H9 (cell line): ENCODE measurements around the gene RPL38. TPM values are rescaled to one million over a fixed set of nuclear protein-coding genes. Genes with fewer than 3 reads are reported as not detected.

Experiments
- DNase-seq: peaks from one replicate; pipeline ENCODE4 v3.0.0-alpha.2; 2017
- H2AFZ ChIP-seq: one replicate; pipeline ENCODE4 v1.6.1; 2013; ENCODE audit warnings: mild to moderate bottlenecking, low read length, control low read depth, moderate library complexity
- H2AK5ac ChIP-seq: 2 replicates; pipeline ENCODE4 v1.6.1; 2013; ENCODE audit warnings: low read length, control low read depth, mixed read lengths; ENCODE audit not compliant: insufficient read length
- H2BK120ac ChIP-seq: one replicate; pipeline ENCODE4 v1.6.1; 2013; ENCODE audit warnings: low read depth, mild to moderate bottlenecking, low read length, control low read depth, inconsistent platforms; ENCODE audit not compliant: poor library complexity, severe bottlenecking
- H2BK12ac ChIP-seq: 2 replicates; pipeline ENCODE4 v1.6.1; 2013; ENCODE audit warnings: low read length, control low read depth, mixed read lengths, low read depth; ENCODE audit not compliant: insufficient read length
- H2BK15ac ChIP-seq: 2 replicates; pipeline ENCODE4 v1.6.1; 2013; ENCODE audit warnings: low read depth, low read length, control low read depth
- H2BK20ac ChIP-seq: one replicate; pipeline ENCODE4 v1.6.1; 2013; ENCODE audit warnings: low read depth, mild to moderate bottlenecking, low read length, control low read depth, inconsistent platforms; ENCODE audit not compliant: poor library complexity, severe bottlenecking
- H2BK5ac ChIP-seq: 2 replicates; pipeline ENCODE4 v1.6.1; 2013; ENCODE audit warnings: low read length, control low read depth, mixed read lengths; ENCODE audit not compliant: insufficient read length
- H3K14ac ChIP-seq: 2 replicates; pipeline ENCODE4 v1.6.1; 2013; ENCODE audit warnings: low read length, control low read depth; ENCODE audit not compliant: insufficient read depth
- H3K18ac ChIP-seq: 2 replicates; pipeline ENCODE4 v1.6.1; 2013; ENCODE audit warnings: low read depth, mild to moderate bottlenecking, mixed read lengths, low read length, control low read depth; ENCODE audit not compliant: insufficient read length
- H3K23ac ChIP-seq: 2 replicates; pipeline ENCODE4 v1.6.1; 2013; ENCODE audit warnings: low read length, control low read depth, mixed read lengths, low read depth; ENCODE audit not compliant: insufficient read length
- H3K23me2 ChIP-seq: 2 replicates; pipeline ENCODE4 v1.6.1; 2013; ENCODE audit warnings: low read depth, mild to moderate bottlenecking, mixed read lengths, low read length, control low read depth; ENCODE audit not compliant: insufficient read length, poor library complexity, severe bottlenecking
- H3K27ac ChIP-seq: 2 replicates; pipeline ENCODE4 v1.5.1; 2013; ENCODE audit warnings: low read length, control low read depth, mixed read lengths, low read depth; ENCODE audit not compliant: insufficient read length
- H3K27me3 ChIP-seq: 2 replicates; pipeline ENCODE4 v1.6.1; 2013; ENCODE audit warnings: low read length, control low read depth, inconsistent platforms; ENCODE audit not compliant: insufficient read depth
- H3K4ac ChIP-seq: 2 replicates; pipeline ENCODE4 v1.6.1; 2013; ENCODE audit warnings: low read depth, mild to moderate bottlenecking, control low read depth, inconsistent platforms, low read length, moderate library complexity
- H3K4me1 ChIP-seq: 2 replicates; pipeline ENCODE4 v1.6.1; 2013; ENCODE audit warnings: low read length, control low read depth, inconsistent platforms; ENCODE audit not compliant: insufficient read depth
- H3K4me2 ChIP-seq: 2 replicates; pipeline ENCODE4 v1.6.1; 2013; ENCODE audit warnings: low read length, control low read depth, mixed read lengths; ENCODE audit not compliant: insufficient read length, insufficient read depth
- H3K56ac ChIP-seq: 2 replicates; pipeline ENCODE4 v1.6.1; 2013; ENCODE audit warnings: low read depth, mild to moderate bottlenecking, mixed read lengths, low read length, control low read depth; ENCODE audit not compliant: insufficient read length
- H3K79me1 ChIP-seq: 2 replicates; pipeline ENCODE4 v1.6.1; 2013; ENCODE audit warnings: low read depth, mild to moderate bottlenecking, moderate library complexity, low read length, control low read depth, inconsistent platforms; ENCODE audit not compliant: insufficient read depth, poor library complexity, severe bottlenecking
- H3K79me2 ChIP-seq: 2 replicates; pipeline ENCODE4 v1.6.1; 2013; ENCODE audit warnings: low read length, control low read depth, inconsistent platforms; ENCODE audit not compliant: insufficient read depth
- H3K9ac ChIP-seq: 2 replicates; pipeline ENCODE4 v1.6.1; 2013; ENCODE audit warnings: low read length, control low read depth, mixed read lengths; ENCODE audit not compliant: insufficient read length; ENCODE audit errors: extremely low read depth
- H3K9me3 ChIP-seq: one replicate; pipeline ENCODE4 v1.6.1; 2013; ENCODE audit warnings: low read depth, low read length, inconsistent platforms; ENCODE audit not compliant: control insufficient read depth
- H3T11ph ChIP-seq: one replicate; pipeline ENCODE4 v1.6.1; 2013; ENCODE audit warnings: mild to moderate bottlenecking, low read length, control low read depth, inconsistent platforms
- H4K20me1 ChIP-seq: one replicate; pipeline ENCODE4 v1.6.1; 2013; ENCODE audit not compliant: control insufficient read depth, insufficient read length, insufficient read depth
- H4K5ac ChIP-seq: 2 replicates; pipeline ENCODE4 v1.6.1; 2013; ENCODE audit warnings: low read depth, mild to moderate bottlenecking, mixed read lengths, low read length, control low read depth; ENCODE audit not compliant: insufficient read length
- H4K8ac ChIP-seq: replicated peaks from 2 replicates; pipeline ENCODE4 v1.6.1; 2013; ENCODE audit warnings: low read length, control low read depth, mixed read lengths, low read depth; ENCODE audit not compliant: insufficient read length
- H4K91ac ChIP-seq: 2 replicates; pipeline ENCODE4 v1.6.1; 2013; ENCODE audit warnings: low read depth, mild to moderate bottlenecking, moderate library complexity, mixed read lengths, low read length, control low read depth; ENCODE audit not compliant: insufficient read length
- H3K27ac Mint-ChIP-seq, 3 experiments: 2 replicates in 2 of 3; 3 replicates in 1 of 3; pipeline ENCODE4 v1.8.0; 2020 to 2021; ENCODE audit warnings: mixed read lengths in 3 of 3, mild to moderate bottlenecking in 1 of 3, moderate library complexity in 1 of 3
- H3K27me3 Mint-ChIP-seq: 2 replicates; pipeline ENCODE4 v1.8.0; 2021; ENCODE audit warnings: low read depth, mild to moderate bottlenecking, moderate library complexity, mixed read lengths
- H3K36me3 Mint-ChIP-seq, 3 experiments: 2 replicates in 2 of 3; 3 replicates in 1 of 3; pipeline ENCODE4 v1.8.0; 2020 to 2021; ENCODE audit warnings: low read depth in 3 of 3, mixed read lengths in 3 of 3; ENCODE audit not compliant: insufficient read depth in 1 of 3
- H3K4me1 Mint-ChIP-seq, 2 experiments: 2 replicates each; pipeline ENCODE4 v1.8.0; 2020; ENCODE audit warnings: mixed read lengths in 2 of 2
- H3K4me3 Mint-ChIP-seq, 2 experiments: 2 replicates in 1 of 2; 3 replicates in 1 of 2; pipeline ENCODE4 v1.8.0; 2020 to 2021; ENCODE audit warnings: mild to moderate bottlenecking in 2 of 2, mixed read lengths in 2 of 2, moderate library complexity in 1 of 2
- H3K9me3 Mint-ChIP-seq, 2 experiments: 2 replicates in 1 of 2; 3 replicates in 1 of 2; pipeline ENCODE4 v1.8.0; 2020; ENCODE audit warnings: mild to moderate bottlenecking in 2 of 2, mixed read lengths in 2 of 2, moderate library complexity in 1 of 2
- WGBS: extraction: QIAGEN DNeasy Blood & Tissue Kit; methylation state at CpG from one replicate; pipeline ENCODE4 v1.1.7; 2013; ENCODE audit warnings: missing lambda C conversion rate, low lambda C conversion rate, mixed read lengths; ENCODE audit not compliant: insufficient read length; ENCODE audit errors: extremely low coverage; 5-methylcytosine and 5-hydroxymethylcytosine counted together
- total RNA-seq: library from RNA; stranded (reverse); gene quantifications from 2 replicates; pipeline ENCODE4 v1.2.1, GENCODE V29; 2021
- TF ChIP-seq, protein P1 (sequence below): fragments of 200-600 bp; sonication (generic); conservative IDR thresholded peaks from 3 replicates; pipeline ENCODE4 v1.8.0; 2021; ENCODE audit warnings: antibody characterized with exemption, mild to moderate bottlenecking

RPL38 gene
- total RNA-seq, 1 experiment from 2014 or later: 1,358 TPM

DNA sequence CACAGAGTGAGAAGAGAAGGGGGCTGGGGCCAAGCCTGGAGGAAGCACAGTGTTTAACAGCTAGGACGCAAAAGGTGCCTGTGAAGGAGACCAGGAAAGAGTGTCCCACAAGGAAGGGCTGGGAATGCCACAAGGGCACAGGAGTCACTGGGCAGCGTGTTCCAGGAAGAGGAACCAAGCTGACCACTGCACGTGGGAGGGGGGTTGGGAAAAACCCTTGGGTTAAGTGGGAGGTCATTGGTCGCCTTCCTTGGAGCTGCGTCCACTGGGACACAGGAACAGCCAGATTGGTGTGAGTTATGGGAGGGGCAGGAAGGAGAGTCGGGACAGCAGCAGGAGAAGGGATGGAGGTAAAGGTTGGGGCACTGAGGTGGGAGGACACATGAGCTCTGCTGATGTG lies 22.8 kb downstream of the RPL38 start:
- H3K18ac ChIP-seq: no peak overlapping the region
- H2AFZ ChIP-seq: no peak overlapping the region
- no peak overlapping the region for H3K27ac ChIP-seq
- H3K79me2 ChIP-seq: no peaks in the 10 kb centered on the region
- H3K4me2 ChIP-seq: no peak overlapping the region
- no peaks in the 10 kb centered on the region for H4K20me1 ChIP-seq
- no peak overlapping the region for H3K9ac ChIP-seq
- no peak overlapping the region for H2BK20ac ChIP-seq
- Mint-ChIP-seq H3K36me3 (no peaks in the 10 kb centered on the region), H3K4me1 (peaks cover 8 to 11% of the 10 kb centered on the region in 2 experiments), H3K27ac (peak overlapping the region in 1 of 3 experiments; percentile 86; a peak in 3 of 7 replicates), H3K9me3 (no peaks in the 10 kb centered on the region), H3K4me3 (peak overlapping the region in 1 of 2 experiments; percentile 41; a peak in 1 of 5 replicates), H3K27me3 (peaks cover 4% of the 10 kb centered on the region)
- H3K9me3 ChIP-seq: no peaks in the 10 kb centered on the region
- H3K27me3 ChIP-seq: no peaks in the 10 kb centered on the region
- no peaks in the 10 kb centered on the region for H3K79me1 ChIP-seq
- no peak overlapping the region for H4K5ac ChIP-seq
- no peak overlapping the region for H3T11ph ChIP-seq
- no peak overlapping the region for H3K56ac ChIP-seq
- H2BK12ac ChIP-seq: no peak overlapping the region
- no peaks in the 10 kb centered on the region for H3K4me1 ChIP-seq
- no peak overlapping the region for H2BK15ac ChIP-seq
- H2AK5ac ChIP-seq: no peak overlapping the region
- no peak overlapping the region for H2BK5ac ChIP-seq
- no peak overlapping the region for H3K14ac ChIP-seq
- whole genome bisulfite sequencing: no CpG with 5 or more reads among the region's 6 CpGs
- no peak for DNase-seq
- no peaks in the 10 kb centered on the region for H3K23me2 ChIP-seq
- TF ChIP-seq, protein P1, sequence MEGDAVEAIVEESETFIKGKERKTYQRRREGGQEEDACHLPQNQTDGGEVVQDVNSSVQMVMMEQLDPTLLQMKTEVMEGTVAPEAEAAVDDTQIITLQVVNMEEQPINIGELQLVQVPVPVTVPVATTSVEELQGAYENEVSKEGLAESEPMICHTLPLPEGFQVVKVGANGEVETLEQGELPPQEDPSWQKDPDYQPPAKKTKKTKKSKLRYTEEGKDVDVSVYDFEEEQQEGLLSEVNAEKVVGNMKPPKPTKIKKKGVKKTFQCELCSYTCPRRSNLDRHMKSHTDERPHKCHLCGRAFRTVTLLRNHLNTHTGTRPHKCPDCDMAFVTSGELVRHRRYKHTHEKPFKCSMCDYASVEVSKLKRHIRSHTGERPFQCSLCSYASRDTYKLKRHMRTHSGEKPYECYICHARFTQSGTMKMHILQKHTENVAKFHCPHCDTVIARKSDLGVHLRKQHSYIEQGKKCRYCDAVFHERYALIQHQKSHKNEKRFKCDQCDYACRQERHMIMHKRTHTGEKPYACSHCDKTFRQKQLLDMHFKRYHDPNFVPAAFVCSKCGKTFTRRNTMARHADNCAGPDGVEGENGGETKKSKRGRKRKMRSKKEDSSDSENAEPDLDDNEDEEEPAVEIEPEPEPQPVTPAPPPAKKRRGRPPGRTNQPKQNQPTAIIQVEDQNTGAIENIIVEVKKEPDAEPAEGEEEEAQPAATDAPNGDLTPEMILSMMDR: no peak
- no peak overlapping the region for H4K8ac ChIP-seq
- no peak overlapping the region for H2BK120ac ChIP-seq
- H4K91ac ChIP-seq: no peak overlapping the region
- H3K23ac ChIP-seq: no peak overlapping the region
- no peak overlapping the region for H3K4ac ChIP-seq
